Adrenal gland (tissue), 5 donors: ENCODE measurements around the gene INMT.

Experiments
- POLR2A ChIP-seq, 2 donors: fragments of 450-650 bp; IDR thresholded peaks; one replicate each; pipeline ENCODE4 v1.6.1; 2017; ENCODE audit warnings: antibody characterized with exemption in 2 of 2, mild to moderate bottlenecking in 2 of 2, moderate library complexity in 1 of 2
- TF ChIP-seq, protein P1 (sequence below), 6 experiments: fragments of 450-650 bp in 4 of 6; fragments of 200-600 bp in 2 of 6; sonication (generic) in 1 of 6; IDR thresholded peaks; 1 replicate in 5 of 6; 2 replicates in 1 of 6; pipeline versions ENCODE4 v1.5.1 to v1.8.0; 2016 to 2021; ENCODE audit warnings: antibody characterized with exemption in 6 of 6, mild to moderate bottlenecking in 2 of 6, moderate library complexity in 1 of 6
- donor health status: DM: no; HTN: no; CAD: no.

DNA sequence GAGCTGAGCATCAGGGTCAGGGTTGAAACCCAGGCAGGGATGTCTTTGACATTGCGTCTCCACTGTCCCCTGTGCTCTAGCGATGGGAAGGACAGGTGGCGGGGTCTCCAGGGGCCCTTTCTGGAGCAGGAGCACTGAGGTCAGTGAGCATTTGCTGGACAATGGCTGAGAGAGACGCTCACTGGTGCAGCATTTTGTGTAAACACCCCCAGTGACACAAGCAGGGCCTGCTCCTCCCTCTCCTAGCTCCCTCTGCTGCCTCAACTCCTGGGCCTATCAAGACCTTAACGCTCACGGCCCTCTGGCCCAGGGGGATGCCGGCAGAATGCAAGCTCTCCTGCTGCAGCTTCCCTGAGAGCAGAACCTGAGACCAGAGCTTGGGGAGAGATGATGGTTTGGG is 17.4 kb upstream of the INMT start:
- TF ChIP-seq, protein P1, sequence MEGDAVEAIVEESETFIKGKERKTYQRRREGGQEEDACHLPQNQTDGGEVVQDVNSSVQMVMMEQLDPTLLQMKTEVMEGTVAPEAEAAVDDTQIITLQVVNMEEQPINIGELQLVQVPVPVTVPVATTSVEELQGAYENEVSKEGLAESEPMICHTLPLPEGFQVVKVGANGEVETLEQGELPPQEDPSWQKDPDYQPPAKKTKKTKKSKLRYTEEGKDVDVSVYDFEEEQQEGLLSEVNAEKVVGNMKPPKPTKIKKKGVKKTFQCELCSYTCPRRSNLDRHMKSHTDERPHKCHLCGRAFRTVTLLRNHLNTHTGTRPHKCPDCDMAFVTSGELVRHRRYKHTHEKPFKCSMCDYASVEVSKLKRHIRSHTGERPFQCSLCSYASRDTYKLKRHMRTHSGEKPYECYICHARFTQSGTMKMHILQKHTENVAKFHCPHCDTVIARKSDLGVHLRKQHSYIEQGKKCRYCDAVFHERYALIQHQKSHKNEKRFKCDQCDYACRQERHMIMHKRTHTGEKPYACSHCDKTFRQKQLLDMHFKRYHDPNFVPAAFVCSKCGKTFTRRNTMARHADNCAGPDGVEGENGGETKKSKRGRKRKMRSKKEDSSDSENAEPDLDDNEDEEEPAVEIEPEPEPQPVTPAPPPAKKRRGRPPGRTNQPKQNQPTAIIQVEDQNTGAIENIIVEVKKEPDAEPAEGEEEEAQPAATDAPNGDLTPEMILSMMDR (IDR thresholded peaks at IDR 0.05) = no peak
- no peak for TF ChIP-seq POLR2A (IDR thresholded peaks at IDR 0.05)
